Adrenal gland (tissue), 12 donors: ENCODE data around the gene KBTBD4. TPM values are rescaled to one million over a fixed set of nuclear protein-coding genes. Genes with fewer than 3 reads are reported as not detected.
"Not testable (repeated sequence)": the region's sequence is repeated elsewhere in the genome, so short reads cannot be mapped to it uniquely, and the experiment has no call there.

Experiments
- DNase-seq, 7 donors: peaks; one replicate each; pipeline ENCODE4 v3.0.0-alpha.2; 2019 to 2020
- H3K27ac ChIP-seq, 5 donors: fragments of 200-600 bp; sonication (generic) in 4 of 5; 1 replicate in 3 of 5; 2 replicates in 2 of 5; pipeline versions ENCODE4 v1.5.1 to v1.8.0; 2016 to 2020; ENCODE audit warnings: mild to moderate bottlenecking in 1 of 5
- H3K27me3 ChIP-seq: fragments of 200-600 bp; 2 replicates; pipeline ENCODE4 v1.8.0; 2021
- H3K36me3 ChIP-seq, 2 donors: fragments of 200-600 bp; replicated peaks in 1 of 2; 1 replicate in 1 of 2; 2 replicates in 1 of 2; pipeline versions ENCODE4 v1.5.1 to v1.8.0; 2018 to 2022
- H3K4me1 ChIP-seq, 2 donors: fragments of 200-600 bp; replicated peaks in 1 of 2; 1 replicate in 1 of 2; 2 replicates in 1 of 2; pipeline versions ENCODE4 v1.5.1 to v1.8.0; 2018 to 2021
- H3K4me3 ChIP-seq, 4 donors: fragments of 200-600 bp; sonication (generic) in 3 of 4; one replicate each; pipeline ENCODE4 v1.5.1; 2016 to 2018
- H3K9me3 ChIP-seq, 3 donors: fragments of 200-600 bp; sonication (generic) in 1 of 3; replicated peaks in 1 of 3; 1 replicate in 2 of 3; 2 replicates in 1 of 3; pipeline versions ENCODE4 v1.5.1 to v1.8.0; 2016 to 2021
- POLR2A ChIP-seq, 2 donors: fragments of 450-650 bp; IDR thresholded peaks; one replicate each; pipeline ENCODE4 v1.6.1; 2017; ENCODE audit warnings: antibody characterized with exemption in 2 of 2, mild to moderate bottlenecking in 2 of 2, moderate library complexity in 1 of 2
- WGBS, 4 donors: extraction: QIAGEN DNeasy Blood & Tissue Kit in 2 of 4; methylation state at CpG; one replicate each; pipeline versions ENCODE4 v1.1.5 to v1.1.7; 2013 to 2017; 5-methylcytosine and 5-hydroxymethylcytosine counted together
- intact Hi-C, 2 donors: fragments of 100-400 bp; cut with DNase I; formaldehyde crosslinking; loops; one replicate each; pipeline versions ENCODE4 v1.14.1 to v1.15.0; 2022 to 2023
- polyA plus RNA-seq, 3 donors: library from polyadenylated mRNA; stranded (reverse); fragments of 200-250 nt in 2 of 3; fragments of 350-450 nt in 1 of 3; fragmentation: Illumina TruSeq in 1 of 3; extraction: RNeasy Lipid Tissue Mini Kit (QIAGEN cat#74804) in 1 of 3; gene quantifications; one replicate each; pipeline ENCODE4 v1.2.3, GENCODE V29; 2013 to 2014
- total RNA-seq, 9 donors: library from RNA; depleted of rRNA in 4 of 9; stranded (reverse); fragments of >200 nt in 4 of 9; fragments of 120-200 nt in 1 of 9; fragmentation: NEBNext Ultra II Directional in 1 of 9; extraction: Animal tissue kit (Norgen Biotek cat#: 25700) in 1 of 9; gene quantifications; one replicate each; pipeline versions ENCODE4 v1.1.0 to v1.2.4, GENCODE V29; 2013 to 2023
- TF ChIP-seq, protein P1 (sequence below), 6 experiments: fragments of 450-650 bp in 4 of 6; fragments of 200-600 bp in 2 of 6; sonication (generic) in 1 of 6; IDR thresholded peaks; 1 replicate in 5 of 6; 2 replicates in 1 of 6; pipeline versions ENCODE4 v1.5.1 to v1.8.0; 2016 to 2021; ENCODE audit warnings: antibody characterized with exemption in 6 of 6, mild to moderate bottlenecking in 2 of 6, moderate library complexity in 1 of 6
- donor health status: healthy with polysubstance abuse.
- donor health status: Bipolar disorder and iron deficiency.
- donor health status: DM: yes; HTN: yes; CAD: no.
- donor health status: DM: no; HTN: no; CAD: no.
- donor health status: DM: no; HTN: no; CAD: no.
- donor health status: DM: yes; HTN: yes; CAD: no.

Gene KBTBD4
- total and polyA plus RNA-seq, 12 donors, result 8.2 to 32.7 (median 25.6) TPM

- H3K4me1 ChIP-seq, result peaks cover 31 to 51% of the 10 kb centered on the region in 2 donors
- peak in 1 of 7 donors; percentile 47 for DNase-seq
- peak overlapping the region in 3 of 5 donors; percentile 21 to 94 (median 92) for H3K27ac ChIP-seq
- no peak overlapping the region for H3K4me3 ChIP-seq
- no peaks in the 10 kb centered on the region for H3K9me3 ChIP-seq
- WGBS, 4 donors, result 70 to 85% (median 80%) methylated on average over 10 of the region's 10 CpGs
- no peaks in the 10 kb centered on the region for H3K36me3 ChIP-seq
- TF ChIP-seq, protein P1, sequence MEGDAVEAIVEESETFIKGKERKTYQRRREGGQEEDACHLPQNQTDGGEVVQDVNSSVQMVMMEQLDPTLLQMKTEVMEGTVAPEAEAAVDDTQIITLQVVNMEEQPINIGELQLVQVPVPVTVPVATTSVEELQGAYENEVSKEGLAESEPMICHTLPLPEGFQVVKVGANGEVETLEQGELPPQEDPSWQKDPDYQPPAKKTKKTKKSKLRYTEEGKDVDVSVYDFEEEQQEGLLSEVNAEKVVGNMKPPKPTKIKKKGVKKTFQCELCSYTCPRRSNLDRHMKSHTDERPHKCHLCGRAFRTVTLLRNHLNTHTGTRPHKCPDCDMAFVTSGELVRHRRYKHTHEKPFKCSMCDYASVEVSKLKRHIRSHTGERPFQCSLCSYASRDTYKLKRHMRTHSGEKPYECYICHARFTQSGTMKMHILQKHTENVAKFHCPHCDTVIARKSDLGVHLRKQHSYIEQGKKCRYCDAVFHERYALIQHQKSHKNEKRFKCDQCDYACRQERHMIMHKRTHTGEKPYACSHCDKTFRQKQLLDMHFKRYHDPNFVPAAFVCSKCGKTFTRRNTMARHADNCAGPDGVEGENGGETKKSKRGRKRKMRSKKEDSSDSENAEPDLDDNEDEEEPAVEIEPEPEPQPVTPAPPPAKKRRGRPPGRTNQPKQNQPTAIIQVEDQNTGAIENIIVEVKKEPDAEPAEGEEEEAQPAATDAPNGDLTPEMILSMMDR (IDR thresholded peaks at IDR 0.05), result no peak
- TF ChIP-seq POLR2A (IDR thresholded peaks at IDR 0.05), result no peak
- intact Hi-C loops, result loop anchor here (5.0 kb wide), 2 partner anchors 73 to 83 kb away; no protein-coding TSS in a partner anchor
- no peaks in the 10 kb centered on the region for H3K27me3 ChIP-seq
These were observed 28.3 kb downstream of the KBTBD4 start for GRCh38 chr11:47550288-47551047.

DNA sequence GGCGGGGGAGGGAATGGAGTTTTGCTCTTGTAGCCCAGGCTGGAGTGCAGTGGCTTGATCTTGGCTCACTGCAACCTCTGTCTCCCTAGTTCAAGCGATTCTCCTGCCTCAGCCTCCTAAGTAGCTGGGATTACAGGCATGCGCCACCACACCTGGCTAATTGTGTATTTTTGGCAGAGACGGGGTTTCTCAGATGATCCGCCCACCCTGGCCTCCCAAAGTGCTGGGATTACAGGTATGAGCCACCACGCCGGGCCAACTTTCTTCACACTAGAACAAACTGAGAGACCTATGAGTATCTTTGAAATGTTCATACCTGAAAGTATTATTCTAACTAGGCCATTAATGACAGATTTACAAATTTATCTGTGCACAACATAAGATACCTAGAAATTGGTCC, 32.5 kb downstream of the KBTBD4 start:
- H3K27ac ChIP-seq, H3K36me3 ChIP-seq, H3K9me3 ChIP-seq, H3K4me3 ChIP-seq, intact Hi-C loops, H3K27me3 ChIP-seq: not testable (repeated sequence)
- peaks cover 24 to 46% of the 10 kb centered on the region in 2 donors for H3K4me1 ChIP-seq
- peak in 1 of 7 donors; percentile 37 for DNase-seq
- WGBS, 4 donors, result 77 to 98% (median 94%) methylated on average over 7 of the region's 7 CpGs

DNA sequence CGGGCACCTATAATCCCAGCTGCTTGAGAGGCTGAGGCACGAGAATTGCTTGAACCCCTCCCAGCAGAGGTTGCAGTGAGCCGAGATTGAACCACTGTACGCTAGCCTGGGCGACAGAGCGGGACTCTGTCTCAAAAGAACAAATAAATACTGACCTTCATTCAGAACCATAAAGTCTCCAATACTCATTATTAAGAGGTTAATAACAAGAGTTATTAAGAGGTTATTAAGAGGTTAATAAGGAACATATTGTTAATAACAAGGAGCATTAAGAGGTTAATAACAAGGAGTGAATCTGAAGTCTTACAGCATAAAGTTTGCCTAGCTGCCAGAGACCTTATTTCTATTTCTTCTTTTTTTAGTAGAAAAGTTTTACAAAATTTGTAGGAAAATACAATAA, 33.5 kb downstream of the KBTBD4 start:
- peaks cover 23 to 46% of the 10 kb centered on the region in 2 donors for H3K4me1 ChIP-seq

DNA sequence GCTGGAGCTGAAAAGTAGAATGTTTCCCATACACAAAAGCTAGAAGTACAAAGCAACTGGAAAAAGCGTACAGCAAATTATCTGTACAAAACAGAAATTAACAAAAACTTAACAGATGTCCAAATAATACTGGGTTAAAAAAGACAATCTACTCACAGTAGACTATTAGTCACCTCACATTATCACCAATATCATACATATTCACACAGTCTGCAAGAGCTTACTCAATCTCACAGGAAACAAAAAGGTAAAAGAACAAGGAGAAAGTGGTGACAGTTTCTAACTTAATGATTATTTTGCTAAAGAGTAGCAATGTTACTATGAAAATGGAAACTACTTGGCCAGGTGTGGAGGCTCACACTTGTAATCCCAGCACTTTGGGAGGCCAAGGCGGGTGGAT, 37.7 kb downstream of the KBTBD4 start:
- H3K27me3 ChIP-seq, result no peaks in the 10 kb centered on the region
- DNase-seq, result no peak
- no peak overlapping the region for H3K27ac ChIP-seq
- peaks cover 29 to 46% of the 10 kb centered on the region in 2 donors for H3K4me1 ChIP-seq
- H3K9me3 ChIP-seq, result no peaks in the 10 kb centered on the region
- 92 to 100% (median 96%) methylated on average over 2 of the region's 2 CpGs for WGBS, 4 donors
- H3K36me3 ChIP-seq, result no peaks in the 10 kb centered on the region
- intact Hi-C loops, result no loop called here
- H3K4me3 ChIP-seq, result no peak overlapping the region
- TF ChIP-seq, protein P1 (IDR thresholded peaks at IDR 0.05), result no peak
- no peak for TF ChIP-seq POLR2A (IDR thresholded peaks at IDR 0.05)

More for the DNA sequence above, 33.5 kb downstream of the KBTBD4 start:
- Histone ChIP-seq H3K36me3 (no peaks in the 10 kb centered on the region), H3K27ac (no peak overlapping the region), H3K4me3 (no peak overlapping the region), H3K9me3 (no peaks in the 10 kb centered on the region), H3K27me3 (no peaks in the 10 kb centered on the region)
- WGBS, 4 donors, result 94 to 96% (median 95%) methylated on average over 6 of the region's 6 CpGs
- TF ChIP-seq, protein P1 (IDR thresholded peaks at IDR 0.05), result no peak
- TF ChIP-seq POLR2A (IDR thresholded peaks at IDR 0.05), result no peak
- intact Hi-C loops, result no loop called here
- no peak for DNase-seq

DNA sequence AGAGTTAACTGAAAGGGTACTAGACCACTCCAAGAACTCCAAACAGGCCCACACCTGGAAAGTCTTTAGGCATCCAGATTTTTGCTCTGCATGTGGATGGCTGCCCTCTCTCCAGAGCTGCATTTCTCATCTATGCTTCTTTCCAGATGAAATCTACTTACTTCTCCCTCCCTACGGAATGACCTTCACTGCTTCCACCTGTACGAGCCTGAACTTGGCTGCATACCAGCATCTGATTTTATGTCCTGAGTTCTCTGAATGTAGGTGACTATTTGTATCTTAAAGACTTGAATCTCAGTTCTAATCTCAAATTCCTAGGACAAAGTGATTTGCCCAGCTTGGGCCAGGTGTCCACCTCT, 39.1 kb downstream of the KBTBD4 start:
- peaks cover 29 to 50% of the 10 kb centered on the region in 2 donors for H3K4me1 ChIP-seq
- 25 to 45% (median 41%) methylated on average over 2 of the region's 2 CpGs for WGBS, 4 donors

More for the DNA sequence above, 39.1 kb downstream of the KBTBD4 start:
- H3K27ac ChIP-seq, result peak overlapping the region in 2 of 5 donors; percentile 24 to 57
- H3K36me3 ChIP-seq, result no peaks in the 10 kb centered on the region
- TF ChIP-seq POLR2A (IDR thresholded peaks at IDR 0.05), result no peak
- TF ChIP-seq, protein P1 (IDR thresholded peaks at IDR 0.05), result no peak
- no peaks in the 10 kb centered on the region for H3K9me3 ChIP-seq
- no peaks in the 10 kb centered on the region for H3K27me3 ChIP-seq
- no peak for DNase-seq
- no peak overlapping the region for H3K4me3 ChIP-seq
- intact Hi-C loops, result no loop called here
